Measurements from ENCODE around the gene PHF20.
"Not testable (repeated sequence)": the region's sequence is repeated elsewhere in the genome, so short reads cannot be mapped to it uniquely, and the experiment has no call there.

PHF20 gene

DNA sequence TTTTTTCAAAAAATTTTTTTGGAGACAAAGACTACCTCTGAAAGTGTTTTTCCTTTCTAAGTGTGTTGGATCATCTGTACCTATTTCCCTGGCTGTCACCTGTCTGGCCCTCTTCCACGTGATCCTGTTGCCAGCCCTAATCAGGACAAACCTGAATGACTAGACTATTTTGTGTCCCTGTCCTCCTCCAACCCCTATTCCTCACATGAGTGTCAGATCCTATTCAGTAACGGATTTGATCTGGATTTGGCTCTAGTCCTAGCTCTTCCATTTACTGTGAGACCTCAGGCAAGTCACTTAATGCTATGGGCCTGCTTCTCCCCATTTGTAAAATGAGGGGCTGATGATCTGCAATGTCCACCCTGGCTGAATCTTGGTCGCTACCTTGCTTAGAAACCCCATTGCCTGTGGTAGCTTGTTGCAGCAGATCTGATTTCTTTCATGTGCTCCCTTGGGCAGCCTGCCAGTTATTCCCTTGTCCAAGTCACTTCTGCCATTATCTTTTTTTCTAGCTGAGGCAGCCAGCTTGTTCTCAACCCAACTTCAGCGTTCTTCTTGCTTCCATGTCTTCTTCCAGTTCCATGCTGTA lies 4.8 kb downstream of the PHF20 start:
- no peak overlapping the region for H3K27ac ChIP-seq (ENCODE audit: low read depth, low read length)
- H3K4me3 ChIP-seq (ENCODE audit: low read depth in 1 of 5, low read length in 5 of 5): peak overlapping the region in 1 of 5 donors; percentile 32
- no peaks in the 10 kb centered on the region for H3K27me3 ChIP-seq (ENCODE audit: control insufficient read depth in 5 of 5, insufficient read depth in 4 of 5, low read length in 5 of 5)
- no peaks in the 10 kb centered on the region for H3K9me3 ChIP-seq (ENCODE audit: control insufficient read depth in 5 of 5, low read length in 5 of 5)
- H3K36me3 ChIP-seq (ENCODE audit: control insufficient read depth in 5 of 5, insufficient read depth in 5 of 5, low read length in 5 of 5): peaks cover 0 to 8% (median 5%) of the 10 kb centered on the region in 5 donors
- peaks cover 7 to 34% (median 28%) of the 10 kb centered on the region in 5 donors for H3K4me1 ChIP-seq (ENCODE audit: control insufficient read depth in 5 of 5, insufficient read depth in 5 of 5, low read length in 5 of 5)
- H3K9ac ChIP-seq (ENCODE audit: low read length in 5 of 5): no peak overlapping the region

DNA sequence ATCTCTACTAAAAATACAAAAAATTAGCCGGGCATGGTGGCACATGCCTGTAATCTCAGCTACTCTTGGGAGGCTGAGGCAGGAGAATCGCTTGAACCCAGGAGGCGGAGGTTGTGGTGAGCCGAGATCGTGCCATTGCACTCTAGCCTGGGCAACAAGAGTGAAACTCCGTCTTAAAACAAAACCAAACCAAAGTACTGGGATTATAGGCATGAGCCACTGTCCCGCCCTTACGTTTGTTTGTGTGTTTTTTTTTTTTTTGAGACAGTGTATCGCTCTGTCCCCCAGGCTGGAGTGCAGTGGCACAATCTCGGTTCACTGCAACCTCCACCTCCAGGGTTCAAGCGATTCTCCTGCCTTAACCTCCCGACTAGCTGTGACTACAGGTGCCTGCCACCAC lies 12.0 kb downstream of the PHF20 start:
- H3K4me1 ChIP-seq (ENCODE audit: control insufficient read depth in 5 of 5, insufficient read depth in 5 of 5, low read length in 5 of 5); H3K9ac ChIP-seq (ENCODE audit: low read length in 5 of 5); H3K9me3 ChIP-seq (ENCODE audit: control insufficient read depth in 5 of 5, low read length in 5 of 5); H3K27ac ChIP-seq (ENCODE audit: low read depth, low read length); H3K4me3 ChIP-seq (ENCODE audit: low read depth in 1 of 5, low read length in 5 of 5); H3K27me3 ChIP-seq (ENCODE audit: control insufficient read depth in 5 of 5, insufficient read depth in 4 of 5, low read length in 5 of 5): not testable (repeated sequence)
- H3K36me3 ChIP-seq (ENCODE audit: control insufficient read depth in 5 of 5, insufficient read depth in 5 of 5, low read length in 5 of 5): peaks cover 0 to 10% (median 8%) of the 10 kb centered on the region in 5 donors

DNA sequence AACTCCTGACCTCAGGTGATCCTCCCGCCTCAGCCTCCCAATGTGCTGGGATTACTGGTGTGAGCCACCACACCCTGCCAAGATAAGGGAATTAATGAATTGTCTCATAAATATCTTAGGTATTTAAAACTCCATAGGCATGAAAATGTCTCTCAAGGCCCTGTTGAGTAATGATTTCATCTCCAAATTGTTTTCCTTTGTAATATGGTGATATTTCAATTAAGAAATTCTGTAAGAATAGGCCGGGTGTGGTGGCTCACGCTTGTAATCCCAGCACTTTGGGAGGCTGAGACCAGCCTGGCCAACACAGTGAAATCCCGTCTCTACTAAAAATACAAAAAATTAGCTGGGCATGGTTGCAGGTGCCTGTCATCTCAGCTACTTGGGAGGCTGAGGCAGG lies 13.7 kb downstream of the PHF20 start:
- not testable (repeated sequence) for H3K9me3 ChIP-seq (ENCODE audit: control insufficient read depth in 5 of 5, low read length in 5 of 5); H3K9ac ChIP-seq (ENCODE audit: low read length in 5 of 5); H3K4me3 ChIP-seq (ENCODE audit: low read depth in 1 of 5, low read length in 5 of 5); H3K36me3 ChIP-seq (ENCODE audit: control insufficient read depth in 5 of 5, insufficient read depth in 5 of 5, low read length in 5 of 5); H3K4me1 ChIP-seq (ENCODE audit: control insufficient read depth in 5 of 5, insufficient read depth in 5 of 5, low read length in 5 of 5); H3K27me3 ChIP-seq (ENCODE audit: control insufficient read depth in 5 of 5, insufficient read depth in 4 of 5, low read length in 5 of 5); H3K27ac ChIP-seq (ENCODE audit: low read depth, low read length)

DNA sequence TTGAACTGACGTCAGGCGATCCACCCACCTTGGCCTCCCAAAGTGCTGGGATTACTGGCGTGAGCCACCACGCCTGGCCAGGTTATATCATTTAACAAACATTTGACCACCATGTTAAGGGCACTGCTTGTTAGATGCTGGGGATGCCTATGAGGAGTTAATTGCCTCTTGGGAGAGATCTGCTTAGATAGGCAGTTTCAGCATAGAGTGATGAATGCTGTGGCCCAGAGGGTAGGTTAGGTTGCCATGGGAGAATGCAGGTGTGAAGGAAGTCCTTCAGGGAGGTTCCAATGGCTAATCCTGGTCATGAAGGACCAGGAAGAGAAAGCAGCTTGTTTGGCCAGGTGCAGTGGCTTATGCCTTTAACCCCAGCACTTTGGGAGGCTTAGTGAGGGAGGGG lies 17.0 kb downstream of the PHF20 start:
- Histone ChIP-seq H3K4me3 (ENCODE audit: low read depth in 1 of 5, low read length in 5 of 5) (no peak overlapping the region), H3K4me1 (ENCODE audit: control insufficient read depth in 5 of 5, insufficient read depth in 5 of 5, low read length in 5 of 5) (peaks cover 0 to 11% (median 9%) of the 10 kb centered on the region in 5 donors), H3K9ac (ENCODE audit: low read length in 5 of 5) (no peak overlapping the region), H3K27me3 (ENCODE audit: control insufficient read depth in 5 of 5, insufficient read depth in 4 of 5, low read length in 5 of 5) (no peaks in the 10 kb centered on the region), H3K9me3 (ENCODE audit: control insufficient read depth in 5 of 5, low read length in 5 of 5) (no peaks in the 10 kb centered on the region), H3K36me3 (ENCODE audit: control insufficient read depth in 5 of 5, insufficient read depth in 5 of 5, low read length in 5 of 5) (peaks cover 0 to 2% (median 0%) of the 10 kb centered on the region in 5 donors), H3K27ac (ENCODE audit: low read depth, low read length) (no peak overlapping the region)

DNA sequence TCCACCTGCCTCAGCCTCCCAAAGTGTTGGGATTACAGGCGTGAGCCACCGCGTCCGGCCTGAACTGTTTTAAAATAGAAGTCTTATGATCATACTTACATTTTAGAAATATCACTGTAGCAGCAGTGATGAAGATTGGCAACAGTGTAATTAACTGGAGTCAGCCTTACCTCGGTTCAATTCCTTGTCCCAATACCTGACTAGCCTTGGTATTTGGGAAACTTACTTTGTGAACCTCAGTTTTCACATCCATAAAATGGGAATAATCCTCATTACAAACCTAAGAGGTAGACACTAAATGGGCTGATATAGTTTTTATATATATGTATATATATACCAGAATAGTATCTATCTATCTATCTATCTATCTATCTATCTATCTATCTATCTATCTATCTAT lies 19.3 kb downstream of the PHF20 start:
- H3K4me3 ChIP-seq (ENCODE audit: low read depth in 1 of 5, low read length in 5 of 5): no peak overlapping the region
- no peaks in the 10 kb centered on the region for H3K9me3 ChIP-seq (ENCODE audit: control insufficient read depth in 5 of 5, low read length in 5 of 5)
- peaks cover 0 to 11% (median 9%) of the 10 kb centered on the region in 5 donors for H3K4me1 ChIP-seq (ENCODE audit: control insufficient read depth in 5 of 5, insufficient read depth in 5 of 5, low read length in 5 of 5)
- H3K27me3 ChIP-seq (ENCODE audit: control insufficient read depth in 5 of 5, insufficient read depth in 4 of 5, low read length in 5 of 5): no peaks in the 10 kb centered on the region
- no peak overlapping the region for H3K27ac ChIP-seq (ENCODE audit: low read depth, low read length)
- H3K36me3 ChIP-seq (ENCODE audit: control insufficient read depth in 5 of 5, insufficient read depth in 5 of 5, low read length in 5 of 5): peaks cover 0 to 2% (median 0%) of the 10 kb centered on the region in 5 donors
- H3K9ac ChIP-seq (ENCODE audit: low read length in 5 of 5): no peak overlapping the region

DNA sequence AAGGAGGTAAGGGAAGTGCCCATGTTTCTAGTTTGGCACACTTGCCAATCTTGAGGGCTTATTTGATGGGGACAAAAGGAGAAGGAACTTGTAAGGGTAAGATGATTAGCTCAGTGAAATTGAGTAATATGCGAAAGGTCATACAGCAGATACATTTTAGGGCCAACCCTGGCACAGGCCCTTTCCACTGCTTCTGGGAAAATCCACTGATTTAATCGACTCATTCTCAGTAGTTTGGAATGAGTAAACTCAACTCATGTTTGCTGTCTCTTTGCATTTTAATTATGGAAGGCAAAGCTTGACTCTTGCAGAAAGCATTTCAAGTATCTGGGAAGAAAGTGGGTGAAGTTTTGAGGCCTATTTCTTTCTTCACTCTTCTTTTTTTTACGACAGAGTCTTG lies 20.0 kb downstream of the PHF20 start:
- no peaks in the 10 kb centered on the region for H3K9me3 ChIP-seq (ENCODE audit: control insufficient read depth in 5 of 5, low read length in 5 of 5)
- peak overlapping the region; percentile 90 for H3K27ac ChIP-seq (ENCODE audit: low read depth, low read length)
- peak overlapping the region in 1 of 5 donors; percentile 56 for H3K9ac ChIP-seq (ENCODE audit: low read length in 5 of 5)
- H3K4me1 ChIP-seq (ENCODE audit: control insufficient read depth in 5 of 5, insufficient read depth in 5 of 5, low read length in 5 of 5): peaks cover 0 to 11% (median 9%) of the 10 kb centered on the region in 5 donors
- H3K36me3 ChIP-seq (ENCODE audit: control insufficient read depth in 5 of 5, insufficient read depth in 5 of 5, low read length in 5 of 5): peaks cover 0 to 2% (median 0%) of the 10 kb centered on the region in 5 donors
- no peak overlapping the region for H3K4me3 ChIP-seq (ENCODE audit: low read depth in 1 of 5, low read length in 5 of 5)
- H3K27me3 ChIP-seq (ENCODE audit: control insufficient read depth in 5 of 5, insufficient read depth in 4 of 5, low read length in 5 of 5): no peaks in the 10 kb centered on the region

DNA sequence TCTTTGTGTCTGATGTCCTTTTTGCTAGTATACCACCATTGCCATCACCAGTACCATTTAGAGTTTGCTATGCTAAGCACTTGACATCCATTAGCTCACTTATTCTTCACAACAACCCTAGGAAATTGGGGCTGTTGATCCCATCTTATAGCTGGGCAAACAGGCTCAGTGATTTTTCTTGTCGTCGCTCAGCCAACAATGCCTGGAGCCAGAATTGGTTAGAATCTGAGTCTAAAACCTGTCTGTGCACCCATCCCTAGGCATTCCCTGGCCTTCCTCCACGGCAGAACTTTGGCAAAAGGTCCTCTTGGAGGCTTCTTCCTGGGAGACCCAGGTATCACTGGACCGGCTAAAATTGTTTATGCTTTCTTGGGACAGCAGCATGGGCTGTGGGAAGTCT lies 20.9 kb downstream of the PHF20 start:
- peaks cover 0 to 11% (median 9%) of the 10 kb centered on the region in 5 donors for H3K4me1 ChIP-seq (ENCODE audit: control insufficient read depth in 5 of 5, insufficient read depth in 5 of 5, low read length in 5 of 5)
- peak overlapping the region; percentile 90 for H3K27ac ChIP-seq (ENCODE audit: low read depth, low read length)
- peak overlapping the region in 1 of 5 donors; percentile 21 for H3K9ac ChIP-seq (ENCODE audit: low read length in 5 of 5)
- H3K9me3 ChIP-seq (ENCODE audit: control insufficient read depth in 5 of 5, low read length in 5 of 5): no peaks in the 10 kb centered on the region
- H3K27me3 ChIP-seq (ENCODE audit: control insufficient read depth in 5 of 5, insufficient read depth in 4 of 5, low read length in 5 of 5): no peaks in the 10 kb centered on the region
- peaks cover 0 to 2% (median 0%) of the 10 kb centered on the region in 5 donors for H3K36me3 ChIP-seq (ENCODE audit: control insufficient read depth in 5 of 5, insufficient read depth in 5 of 5, low read length in 5 of 5)
- no peak overlapping the region for H3K4me3 ChIP-seq (ENCODE audit: low read depth in 1 of 5, low read length in 5 of 5)

DNA sequence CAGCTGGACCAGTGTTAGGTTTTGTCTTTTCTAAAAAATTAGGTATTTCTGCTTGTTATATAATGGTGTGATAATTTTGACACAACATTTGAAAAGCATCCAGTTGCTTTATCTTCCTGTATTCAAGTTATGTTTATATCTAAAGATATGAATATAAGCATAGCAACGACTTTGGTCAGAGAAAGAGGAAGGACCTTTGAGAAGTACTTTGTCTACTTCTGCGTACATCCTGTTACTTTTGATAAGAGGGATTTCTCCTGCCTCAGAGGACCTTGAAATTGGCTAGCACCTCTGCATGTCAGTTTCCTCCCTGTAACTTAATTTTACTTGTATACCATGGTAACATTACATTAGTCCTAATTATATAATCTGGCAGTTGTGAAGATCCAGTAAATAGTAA lies 24.8 kb downstream of the PHF20 start:
- Histone ChIP-seq H3K27me3 (ENCODE audit: control insufficient read depth in 5 of 5, insufficient read depth in 4 of 5, low read length in 5 of 5) (no peaks in the 10 kb centered on the region), H3K36me3 (ENCODE audit: control insufficient read depth in 5 of 5, insufficient read depth in 5 of 5, low read length in 5 of 5) (peaks cover 1 to 8% (median 2%) of the 10 kb centered on the region in 5 donors), H3K9me3 (ENCODE audit: control insufficient read depth in 5 of 5, low read length in 5 of 5) (no peaks in the 10 kb centered on the region), H3K9ac (ENCODE audit: low read length in 5 of 5) (peak overlapping the region in 1 of 5 donors; percentile 30), H3K4me3 (ENCODE audit: low read depth in 1 of 5, low read length in 5 of 5) (no peak overlapping the region), H3K27ac (ENCODE audit: low read depth, low read length) (no peak overlapping the region), H3K4me1 (ENCODE audit: control insufficient read depth in 5 of 5, insufficient read depth in 5 of 5, low read length in 5 of 5) (peaks cover 0 to 9% (median 8%) of the 10 kb centered on the region in 5 donors)

DNA sequence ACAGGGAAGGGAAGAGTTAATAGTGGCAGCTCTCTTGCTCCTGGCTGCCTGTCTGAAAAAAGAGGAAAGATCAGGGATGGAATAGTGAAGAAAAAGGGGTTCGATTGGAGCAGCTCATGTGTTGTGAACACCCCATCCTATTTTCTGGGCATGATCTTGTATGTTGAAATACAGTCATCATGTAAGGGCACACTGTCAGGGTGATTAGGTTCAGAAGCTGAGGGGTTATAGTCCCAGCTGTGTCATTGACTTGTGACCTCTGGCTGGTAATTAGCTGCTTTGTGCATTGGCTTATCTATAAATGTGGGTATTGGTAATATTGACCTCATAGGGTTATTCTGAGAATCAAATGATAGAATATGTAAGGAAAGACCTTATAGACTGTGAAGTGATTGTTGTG lies 30.1 kb downstream of the PHF20 start:
- Histone ChIP-seq H3K27ac (ENCODE audit: low read depth, low read length) (no peak overlapping the region), H3K4me1 (ENCODE audit: control insufficient read depth in 5 of 5, insufficient read depth in 5 of 5, low read length in 5 of 5) (peaks cover 0 to 3% (median 0%) of the 10 kb centered on the region in 5 donors), H3K27me3 (ENCODE audit: control insufficient read depth in 5 of 5, insufficient read depth in 4 of 5, low read length in 5 of 5) (no peaks in the 10 kb centered on the region), H3K9me3 (ENCODE audit: control insufficient read depth in 5 of 5, low read length in 5 of 5) (no peaks in the 10 kb centered on the region), H3K4me3 (ENCODE audit: low read depth in 1 of 5, low read length in 5 of 5) (no peak overlapping the region), H3K9ac (ENCODE audit: low read length in 5 of 5) (no peak overlapping the region), H3K36me3 (ENCODE audit: control insufficient read depth in 5 of 5, insufficient read depth in 5 of 5, low read length in 5 of 5) (peaks cover 6 to 21% (median 16%) of the 10 kb centered on the region in 5 donors)

DNA sequence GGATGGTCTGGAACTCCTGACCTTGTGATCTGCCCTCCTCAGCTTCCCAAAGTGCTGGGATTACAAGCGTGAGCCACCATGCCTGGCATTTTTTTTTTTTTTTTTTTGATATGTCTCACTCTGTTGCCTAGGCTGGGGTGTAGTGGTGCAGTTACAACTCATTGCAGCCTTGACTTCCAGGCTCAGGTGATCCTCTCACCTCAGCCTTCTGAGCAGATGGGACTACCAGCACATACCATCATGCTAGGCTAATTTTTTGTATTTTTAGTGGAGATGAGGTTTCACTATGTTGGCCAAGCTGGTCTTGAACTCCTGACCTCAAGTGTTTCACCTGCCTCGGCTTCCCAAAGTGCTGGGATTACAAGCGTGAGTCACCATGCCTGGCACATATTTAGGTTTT lies 34.3 kb downstream of the PHF20 start:
- Histone ChIP-seq H3K9ac (ENCODE audit: low read length in 5 of 5) (no peak overlapping the region), H3K9me3 (ENCODE audit: control insufficient read depth in 5 of 5, low read length in 5 of 5) (no peaks in the 10 kb centered on the region), H3K4me1 (ENCODE audit: control insufficient read depth in 5 of 5, insufficient read depth in 5 of 5, low read length in 5 of 5) (peaks cover 0 to 3% (median 0%) of the 10 kb centered on the region in 5 donors), H3K27me3 (ENCODE audit: control insufficient read depth in 5 of 5, insufficient read depth in 4 of 5, low read length in 5 of 5) (no peaks in the 10 kb centered on the region), H3K4me3 (ENCODE audit: low read depth in 1 of 5, low read length in 5 of 5) (no peak overlapping the region), H3K36me3 (ENCODE audit: control insufficient read depth in 5 of 5, insufficient read depth in 5 of 5, low read length in 5 of 5) (peaks cover 6 to 30% (median 16%) of the 10 kb centered on the region in 5 donors), H3K27ac (ENCODE audit: low read depth, low read length) (no peak overlapping the region)
